Sigmoid colon (tissue), 4 donors: ENCODE results near the gene SOX3.

Source experiments
- POLR2AphosphoS5 ChIP-seq, 4 donors: sonication (generic); formaldehyde crosslinking; IDR thresholded peaks; one replicate each; pipeline ENCODE4 v1.6.1; 2017; ENCODE audit warnings: antibody characterized with exemption in 4 of 4
- TF ChIP-seq, protein P1 (sequence below), 4 experiments: fragments of 450-650 bp in 3 of 4; fragments of 200-600 bp in 1 of 4; IDR thresholded peaks; one replicate each; pipeline ENCODE4 v1.5.1; 2016 to 2019; ENCODE audit warnings: antibody characterized with exemption in 4 of 4, mild to moderate bottlenecking in 3 of 4, moderate library complexity in 2 of 4

DNA sequence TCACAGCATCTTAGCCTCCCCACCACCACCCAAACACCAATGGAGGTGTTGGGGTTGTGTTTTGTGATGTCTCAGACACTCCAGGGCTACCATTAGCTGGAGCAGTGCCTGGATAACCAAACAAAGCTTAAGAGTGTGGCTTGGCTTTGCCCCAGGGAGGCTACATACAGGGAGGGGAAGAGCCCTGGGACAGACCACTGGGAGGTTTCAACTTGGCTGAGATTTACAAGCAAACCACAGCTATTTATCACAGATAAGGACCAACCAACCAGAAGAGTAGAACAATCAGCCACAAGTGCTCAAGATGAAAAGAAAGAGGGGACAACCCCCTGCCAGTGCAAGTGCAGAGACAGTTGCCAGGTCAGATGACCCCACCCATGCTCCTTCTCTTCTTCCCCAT, 24.1 kb downstream of the SOX3 start:
- TF ChIP-seq, protein P1, sequence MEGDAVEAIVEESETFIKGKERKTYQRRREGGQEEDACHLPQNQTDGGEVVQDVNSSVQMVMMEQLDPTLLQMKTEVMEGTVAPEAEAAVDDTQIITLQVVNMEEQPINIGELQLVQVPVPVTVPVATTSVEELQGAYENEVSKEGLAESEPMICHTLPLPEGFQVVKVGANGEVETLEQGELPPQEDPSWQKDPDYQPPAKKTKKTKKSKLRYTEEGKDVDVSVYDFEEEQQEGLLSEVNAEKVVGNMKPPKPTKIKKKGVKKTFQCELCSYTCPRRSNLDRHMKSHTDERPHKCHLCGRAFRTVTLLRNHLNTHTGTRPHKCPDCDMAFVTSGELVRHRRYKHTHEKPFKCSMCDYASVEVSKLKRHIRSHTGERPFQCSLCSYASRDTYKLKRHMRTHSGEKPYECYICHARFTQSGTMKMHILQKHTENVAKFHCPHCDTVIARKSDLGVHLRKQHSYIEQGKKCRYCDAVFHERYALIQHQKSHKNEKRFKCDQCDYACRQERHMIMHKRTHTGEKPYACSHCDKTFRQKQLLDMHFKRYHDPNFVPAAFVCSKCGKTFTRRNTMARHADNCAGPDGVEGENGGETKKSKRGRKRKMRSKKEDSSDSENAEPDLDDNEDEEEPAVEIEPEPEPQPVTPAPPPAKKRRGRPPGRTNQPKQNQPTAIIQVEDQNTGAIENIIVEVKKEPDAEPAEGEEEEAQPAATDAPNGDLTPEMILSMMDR (IDR thresholded peaks at IDR 0.05), result no peak
- TF ChIP-seq POLR2AphosphoS5 (IDR thresholded peaks at IDR 0.05), result no peak
